GM20000 (cell line): ENCODE measurements around the gene TMEM97.
"Not testable (repeated sequence)": the region's sequence is repeated elsewhere in the genome, so short reads cannot be mapped to it uniquely, and the experiment has no call there.

Source experiments
- DNase-seq: peaks from one replicate; pipeline ENCODE4 v3.0.0; 2012; ENCODE audit warnings: low spot score
- CTCF ChIP-seq: IDR thresholded peaks from 2 replicates; pipeline ENCODE4 v1.5.1; 2012; ENCODE audit warnings: mild to moderate bottlenecking, control low read depth; ENCODE audit errors: extremely low read depth, missing control alignments

The TMEM97 gene

DNA sequence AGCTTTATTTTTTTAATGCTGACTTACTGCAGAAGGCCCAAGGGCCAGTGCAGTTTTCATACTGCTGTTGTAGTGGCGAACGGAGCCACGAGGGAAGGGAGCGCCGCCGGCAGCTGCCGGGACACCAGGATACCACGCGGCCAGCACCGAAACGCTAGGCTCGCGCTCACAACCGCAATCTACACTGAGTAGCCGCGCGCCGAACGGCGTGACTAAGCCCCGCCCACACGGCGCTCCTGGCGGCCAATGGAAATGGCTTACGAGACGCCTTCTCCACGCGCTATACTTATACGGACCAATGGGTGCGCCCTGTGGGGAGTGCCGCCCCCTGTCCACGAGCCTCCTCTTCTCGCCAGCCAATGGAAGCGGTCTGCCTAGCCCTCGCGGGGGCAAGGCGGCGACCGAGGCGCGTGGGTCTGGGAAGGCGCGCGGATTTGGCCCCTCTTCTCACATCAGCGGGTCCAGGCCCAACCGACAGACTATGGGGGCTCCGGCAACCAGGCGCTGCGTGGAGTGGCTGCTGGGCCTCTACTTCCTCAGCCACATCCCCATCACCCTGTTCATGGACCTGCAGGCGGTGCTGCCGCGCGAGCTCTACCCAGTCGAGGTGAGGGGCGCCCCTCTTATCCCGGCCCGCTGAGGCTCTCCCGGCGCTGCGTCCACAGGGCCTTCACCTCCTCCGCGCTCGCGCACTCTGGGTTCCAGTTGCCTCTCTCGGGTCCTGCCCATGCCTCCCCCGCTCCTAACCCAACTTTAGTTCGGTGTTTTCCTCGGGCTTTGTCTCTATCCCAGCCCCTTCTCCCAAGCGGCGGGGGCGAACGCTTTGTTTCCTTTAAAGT is at the start of gene TMEM97:
TMEM97 (plus strand) TSS at position 442 of the 839 bp plus-strand sequence; CDS start at position 482, 40 bp downstream.
- peak; percentile 96 for DNase-seq
- no peak for TF ChIP-seq CTCF

GRCh38 chr17:28270055-28270454 is 48.9 kb upstream of the TMEM97 start:
- no peak for DNase-seq
- no peak for TF ChIP-seq CTCF

GRCh38 chr17:28270926-28271325 is 48.1 kb upstream of the TMEM97 start:
- no peak for TF ChIP-seq CTCF
- no peak for DNase-seq

DNA sequence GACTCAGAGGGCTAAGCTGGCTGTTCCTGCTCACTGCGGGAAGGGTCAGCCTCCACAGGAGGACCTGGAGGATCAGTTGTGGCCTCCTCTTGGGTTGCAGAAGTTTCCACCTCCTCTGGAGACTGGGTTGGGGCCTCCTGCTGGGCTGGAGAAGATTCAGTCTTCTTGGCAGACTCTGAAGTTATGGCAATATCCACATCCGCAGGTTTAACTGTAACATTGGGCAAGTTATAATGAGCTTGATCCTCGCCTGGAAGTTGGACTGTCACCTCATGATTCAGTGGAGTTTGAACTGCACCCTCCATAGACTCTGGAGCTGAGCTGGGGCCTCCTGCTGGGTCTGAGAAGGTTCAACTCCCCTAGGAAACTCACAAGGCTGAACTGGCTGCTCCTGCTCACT is 47.6 kb upstream of the TMEM97 start:
- TF ChIP-seq CTCF, result no peak
- DNase-seq, result no peak

DNA sequence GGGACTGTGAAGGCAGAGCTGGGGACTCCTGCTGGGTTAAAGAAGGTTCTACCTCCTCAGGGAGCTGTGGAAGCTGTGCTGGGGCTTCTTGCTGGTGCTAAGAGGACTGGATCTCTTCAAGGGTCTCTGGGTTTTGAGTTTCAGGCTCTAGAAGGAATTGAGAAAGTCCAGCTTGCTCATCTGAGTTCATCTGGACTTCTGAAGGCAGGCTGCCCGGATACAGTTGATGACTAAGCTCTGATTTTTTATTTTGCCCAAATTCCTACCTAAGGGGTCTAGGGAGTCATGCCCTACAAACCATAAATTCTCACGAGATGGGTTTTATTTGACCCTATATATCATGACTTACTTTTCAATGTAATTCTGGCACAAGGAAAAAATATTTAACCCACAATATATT is 46.8 kb upstream of the TMEM97 start:
- no peak for TF ChIP-seq CTCF

GRCh38 chr17:28273341-28273740 is 45.7 kb upstream of the TMEM97 start:
- DNase-seq, result not testable (repeated sequence)

More for the DNA sequence above, 46.8 kb upstream of the TMEM97 start:
- DNase-seq, result no peak

DNA sequence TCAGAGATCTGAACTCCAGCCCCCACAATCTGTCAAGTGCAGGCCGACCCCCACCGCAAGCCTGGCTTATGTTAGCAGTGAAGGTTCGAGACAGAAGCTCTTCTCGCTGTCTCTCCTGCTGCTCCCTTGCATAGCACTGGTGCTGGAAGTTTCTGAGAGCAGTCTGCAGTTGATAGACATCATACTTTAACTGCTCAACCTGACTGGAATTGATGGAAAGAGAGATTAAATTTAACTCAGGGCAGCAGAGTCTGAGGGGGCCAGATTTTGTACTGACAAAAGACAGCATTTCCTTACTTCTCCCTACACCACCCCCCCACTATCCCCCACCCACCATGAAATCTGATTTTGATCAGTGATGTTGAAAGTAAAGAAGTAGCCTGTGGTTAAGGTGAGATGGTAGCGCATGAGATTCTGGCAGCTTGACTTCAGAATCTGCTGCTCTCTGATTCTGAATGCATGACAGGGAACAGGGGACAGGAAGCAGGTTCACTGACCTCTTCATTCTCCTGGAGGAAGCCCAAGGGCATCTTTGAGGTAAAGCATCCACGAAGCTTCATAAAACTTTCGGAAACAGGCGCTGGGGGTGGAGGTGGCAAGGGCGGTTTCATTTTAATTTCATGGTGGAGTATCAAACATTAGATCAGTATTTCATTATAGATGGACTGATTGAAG is 44.3 kb upstream of the TMEM97 start:
- no peak for TF ChIP-seq CTCF
- DNase-seq, result no peak

- no peak for DNase-seq
- TF ChIP-seq CTCF, result no peak
Measured at GRCh38 chr17:28276011-28276410, 43.0 kb upstream of the TMEM97 start.
